ENCODE data around the gene NUP214.
A peak's percentile ranks its signal among the peaks of the same experiment; 100 is the strongest.
"Not testable (repeated sequence)": the region's sequence is repeated elsewhere in the genome, so short reads cannot be mapped to it uniquely, and the experiment has no call there.

NUP214 gene

DNA sequence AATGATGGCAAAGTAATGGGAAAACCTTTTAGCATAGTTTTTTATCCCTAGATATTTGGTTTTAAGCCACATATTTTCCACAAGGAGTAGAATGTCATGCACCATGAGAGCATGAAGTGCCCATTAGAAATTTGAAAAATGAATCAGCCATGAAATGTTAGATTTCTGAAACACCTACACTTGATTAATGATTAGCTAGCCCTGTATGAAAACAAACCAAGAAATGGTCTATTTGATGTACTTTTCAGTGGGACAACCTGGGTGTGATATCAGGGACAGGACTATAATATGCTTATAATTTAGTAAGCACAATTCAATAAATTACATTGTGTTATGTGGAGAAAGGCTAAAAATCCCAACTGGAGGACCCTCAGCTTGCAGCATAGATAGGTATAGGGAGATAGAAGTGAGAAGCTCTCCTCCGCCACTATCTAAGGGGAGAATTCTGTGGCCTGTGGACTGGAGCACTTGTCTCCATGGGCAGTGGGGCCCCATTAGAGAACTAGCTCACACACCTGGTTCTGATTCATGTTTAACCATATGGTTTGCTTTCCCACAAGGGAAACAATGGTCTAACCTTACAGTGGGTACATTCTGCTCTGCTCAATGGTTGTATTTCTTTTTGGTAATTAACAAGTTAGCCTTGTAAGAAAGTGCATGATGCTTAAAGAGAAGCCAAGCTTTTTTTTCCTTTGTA, 35.2 kb downstream of the NUP214 start:
- no peak for DNase-seq (ENCODE audit: low read depth in 2 of 2)

DNA sequence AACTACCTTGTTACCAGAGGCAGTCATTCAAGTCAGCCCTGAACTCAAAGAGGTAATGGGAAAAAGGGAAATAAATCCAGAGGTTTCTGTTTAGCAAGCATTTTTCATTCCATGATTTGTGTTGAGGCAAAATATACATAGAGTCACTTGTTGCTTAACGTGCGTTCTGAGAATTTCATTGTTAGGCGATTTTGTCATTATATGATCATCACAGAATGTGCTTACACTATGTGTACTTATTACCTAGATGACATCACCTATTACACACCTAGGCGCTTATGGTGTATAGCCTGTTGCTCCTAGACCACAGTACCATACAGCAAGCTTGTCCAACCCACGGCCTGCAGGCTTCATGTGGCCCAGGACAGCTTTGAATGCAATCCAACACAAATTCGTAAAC, 36.2 kb downstream of the NUP214 start:
- DNase-seq (ENCODE audit: low read depth in 2 of 2): no peak

DNA sequence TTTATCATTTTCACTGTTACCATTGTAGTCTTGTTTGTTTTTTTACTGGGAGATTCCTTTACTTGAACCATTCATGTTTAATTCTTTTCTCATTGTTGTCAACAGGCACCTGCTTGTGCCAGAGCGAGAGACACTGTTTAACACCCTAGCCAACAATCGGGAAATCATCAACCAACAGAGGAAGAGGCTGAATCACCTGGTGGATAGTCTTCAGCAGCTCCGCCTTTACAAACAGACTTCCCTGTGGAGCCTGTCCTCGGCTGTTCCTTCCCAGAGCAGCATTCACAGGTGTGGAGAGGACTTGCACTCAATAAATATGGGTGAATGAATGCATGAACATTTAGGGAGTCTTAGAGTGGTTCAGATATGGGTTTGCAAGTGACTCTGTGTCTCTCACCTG, 37.5 kb downstream of the NUP214 start:
- DNase-seq (ENCODE audit: low read depth in 2 of 2): no peak

DNA sequence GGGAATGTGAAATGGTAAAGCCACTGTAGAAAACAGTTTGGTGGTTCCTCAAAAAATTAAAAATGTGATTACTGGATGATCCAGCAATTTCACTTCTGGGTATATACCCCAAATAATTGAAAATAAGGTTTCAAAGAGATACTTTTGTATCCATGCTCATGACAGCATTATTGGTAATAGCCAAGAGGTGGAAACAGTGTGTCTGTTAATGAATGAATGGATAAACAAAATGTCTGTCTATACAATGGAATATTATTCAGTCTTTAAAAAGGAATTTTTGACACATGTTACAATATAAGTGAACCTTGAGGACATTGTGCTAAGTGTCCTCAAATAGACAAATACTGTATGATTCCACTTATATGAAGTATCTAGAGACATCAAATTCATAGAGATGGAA, 40.1 kb downstream of the NUP214 start:
- DNase-seq (ENCODE audit: low read depth in 2 of 2): no peak

DNA sequence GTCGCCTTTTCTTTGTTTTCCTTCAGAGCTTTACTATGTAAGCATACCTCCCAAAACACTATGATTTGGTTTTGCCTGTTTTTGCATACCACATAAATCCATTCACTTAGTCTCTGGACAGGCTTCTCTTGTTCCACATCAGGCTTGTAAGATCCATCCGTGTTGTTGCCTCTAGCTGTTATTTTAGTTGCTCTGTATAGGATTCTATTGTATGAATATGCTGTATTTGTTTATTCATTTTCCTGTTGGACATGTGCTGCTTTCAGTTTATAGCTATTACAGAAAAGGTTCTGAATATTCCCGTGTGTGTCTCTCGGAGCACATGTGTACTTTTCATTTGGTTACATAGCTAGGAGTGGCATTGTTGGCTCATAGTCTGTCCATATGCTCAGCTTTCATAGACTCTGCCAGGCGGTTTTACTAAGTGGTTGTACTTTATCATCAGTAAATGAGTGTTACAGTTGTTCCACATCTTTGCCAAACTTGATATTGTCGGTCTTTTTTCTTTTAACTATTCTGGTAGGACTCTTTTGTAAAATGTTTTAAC, 41.8 kb downstream of the NUP214 start:
- no peak for DNase-seq (ENCODE audit: low read depth in 2 of 2)

DNA sequence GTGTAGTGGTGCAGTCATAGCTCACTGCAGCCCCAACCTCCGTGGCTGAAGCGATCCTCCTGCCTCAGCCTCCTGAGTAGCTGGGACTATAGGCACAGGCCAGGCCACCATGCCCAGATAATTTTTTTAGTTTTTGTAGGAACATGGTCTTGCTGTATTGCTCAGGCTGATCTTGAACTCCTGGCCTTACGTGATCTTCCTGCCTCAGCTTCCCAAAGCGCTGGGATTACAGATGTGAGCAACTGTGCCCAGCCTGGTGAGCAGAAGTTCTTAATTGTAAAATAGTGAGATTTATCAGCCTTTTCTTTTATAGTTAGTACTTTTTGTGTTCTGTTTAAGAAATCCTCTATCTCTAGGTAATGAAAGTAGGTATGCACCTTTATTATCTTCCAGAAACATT, 42.5 kb downstream of the NUP214 start:
- DNase-seq (ENCODE audit: low read depth in 2 of 2): no peak

DNA sequence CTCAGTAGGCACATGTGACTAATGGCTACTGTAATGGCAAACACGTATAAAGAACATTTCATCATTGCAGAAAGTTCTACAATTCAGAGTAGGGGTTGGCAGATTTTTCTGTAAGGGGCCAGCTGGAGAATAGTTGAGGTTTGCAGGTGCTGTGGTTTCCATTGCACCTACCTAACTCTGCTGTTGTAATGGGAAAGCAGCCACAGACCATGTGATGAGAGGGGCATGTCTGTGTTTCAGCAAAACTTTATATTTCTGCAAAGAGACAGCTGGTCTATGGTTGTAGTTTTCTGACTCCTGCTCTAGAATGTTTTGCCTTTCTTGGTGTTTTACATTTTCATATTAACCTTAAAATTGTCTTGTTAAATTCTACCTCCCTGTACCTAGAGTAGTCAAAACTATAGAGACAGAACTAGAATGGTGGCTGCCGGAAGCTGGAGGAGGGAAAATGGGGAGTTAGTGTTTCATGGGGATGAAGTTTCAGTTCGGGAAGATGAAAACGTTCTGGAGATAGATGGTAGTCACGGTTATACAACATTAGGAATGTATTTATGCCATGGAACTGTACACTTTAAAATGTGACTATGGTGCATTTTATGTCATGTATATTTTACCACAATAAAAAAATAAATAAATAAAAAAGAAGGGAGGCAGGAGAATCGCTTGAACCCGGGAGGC, 44.3 kb downstream of the NUP214 start:
- DNase-seq (ENCODE audit: low read depth in 2 of 2): no peak

DNA sequence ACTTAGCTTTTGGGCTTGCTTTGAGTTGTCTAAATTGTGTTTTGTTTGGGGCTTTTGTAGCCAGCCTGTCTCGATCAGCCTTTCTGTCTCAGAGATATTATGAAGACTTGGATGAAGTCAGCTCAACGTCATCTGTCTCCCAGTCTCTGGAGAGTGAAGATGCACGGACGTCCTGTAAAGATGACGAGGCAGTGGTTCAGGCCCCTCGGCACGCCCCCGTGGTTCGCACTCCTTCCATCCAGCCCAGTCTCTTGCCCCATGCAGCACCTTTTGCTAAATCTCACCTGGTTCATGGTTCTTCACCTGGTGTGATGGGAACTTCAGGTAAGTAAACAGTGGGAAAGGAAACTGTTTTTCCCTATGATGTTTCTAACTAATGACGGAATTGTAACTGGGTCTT, 48.6 kb downstream of the NUP214 start:
- no peak for DNase-seq (ENCODE audit: low read depth in 2 of 2)

DNA sequence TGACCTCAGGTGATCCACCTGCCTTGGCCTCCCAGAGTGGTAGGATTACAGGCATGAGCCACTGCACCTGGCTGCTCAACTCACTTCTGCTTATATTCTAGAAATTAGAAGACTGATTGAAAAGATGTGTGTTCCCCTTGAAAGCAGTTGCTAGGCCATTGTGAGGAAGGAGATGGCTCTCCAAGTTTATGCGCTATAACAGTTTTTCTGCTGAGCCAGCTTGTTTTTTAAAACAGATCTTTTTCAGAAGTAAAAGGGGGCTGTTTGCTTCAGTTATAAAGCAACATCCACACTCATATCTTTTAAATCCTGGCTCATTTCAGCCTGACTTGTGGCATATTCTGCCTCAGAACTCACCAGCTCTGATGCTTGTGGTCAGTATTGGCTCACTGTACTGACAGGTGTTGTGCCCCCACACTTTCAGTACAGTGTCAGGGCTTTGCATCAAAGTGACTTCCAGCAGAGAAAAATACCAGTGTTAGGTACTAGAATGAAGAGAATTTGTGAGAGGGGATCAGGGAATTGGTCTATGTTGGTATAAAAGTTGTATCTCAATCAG, 49.4 kb downstream of the NUP214 start:
- no peak for DNase-seq (ENCODE audit: low read depth in 2 of 2)

DNA sequence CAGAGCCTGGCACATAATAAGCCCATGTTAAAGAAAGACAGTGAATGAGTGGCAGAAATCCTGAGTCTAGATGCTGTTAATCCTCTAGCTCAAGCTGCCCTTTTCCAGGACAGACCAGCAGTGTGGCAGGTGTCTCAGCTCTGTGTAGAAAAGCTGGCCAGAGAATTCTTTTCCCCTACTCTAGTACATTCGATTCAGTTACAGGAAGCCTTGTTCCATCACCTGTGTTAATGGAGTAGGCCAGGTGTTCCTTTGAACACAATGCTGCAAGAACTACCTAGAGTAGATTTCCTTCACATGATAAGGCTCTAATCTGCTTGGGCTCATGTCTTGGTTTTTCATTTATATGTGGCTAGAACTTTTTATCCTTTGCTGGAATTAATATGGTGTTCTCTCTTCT, 52.5 kb downstream of the NUP214 start:
- no peak for DNase-seq (ENCODE audit: low read depth in 2 of 2)

DNA sequence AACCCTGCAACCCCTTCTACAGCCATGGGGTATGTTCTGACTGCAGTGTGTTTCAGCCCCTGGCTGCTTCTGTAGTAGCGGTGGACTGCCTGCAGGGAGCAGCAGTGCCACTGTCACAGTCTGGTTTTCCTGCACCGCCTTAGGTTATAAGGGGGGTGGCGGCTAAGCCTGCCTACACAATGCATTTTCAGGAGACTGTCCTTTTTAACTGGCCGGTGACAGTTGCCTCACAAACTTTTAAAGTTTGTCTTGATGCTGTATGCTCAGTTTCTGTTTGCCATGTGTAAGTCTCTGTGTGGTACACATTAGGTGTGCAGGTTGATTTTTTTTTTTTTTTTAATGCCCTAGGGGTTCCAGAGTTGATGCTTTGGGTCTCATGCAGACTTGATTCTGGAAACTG, 53.0 kb downstream of the NUP214 start:
- peak; percentile 29 to 30 for DNase-seq (ENCODE audit: low read depth in 2 of 2)

DNA sequence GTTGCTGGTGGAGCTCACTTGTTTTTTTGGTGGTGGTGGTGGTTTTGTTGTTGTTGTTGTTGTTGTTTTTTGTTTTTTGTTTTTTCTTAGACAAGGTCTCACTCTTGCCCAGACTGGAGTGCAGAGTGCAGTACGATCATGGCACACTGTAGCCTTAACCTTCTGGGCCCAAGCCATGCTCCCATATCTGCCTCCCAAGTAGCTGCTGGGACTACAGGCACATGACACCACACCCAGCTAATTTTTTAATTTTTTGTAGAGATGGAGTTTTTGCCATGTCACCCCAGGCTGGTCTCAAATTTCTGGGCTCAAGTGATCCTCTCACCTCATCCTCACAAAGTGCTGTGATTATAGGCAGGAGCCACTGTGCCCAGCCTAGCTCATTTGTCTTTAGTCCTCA, 53.5 kb downstream of the NUP214 start:
- no peak for DNase-seq (ENCODE audit: low read depth in 2 of 2)

DNA sequence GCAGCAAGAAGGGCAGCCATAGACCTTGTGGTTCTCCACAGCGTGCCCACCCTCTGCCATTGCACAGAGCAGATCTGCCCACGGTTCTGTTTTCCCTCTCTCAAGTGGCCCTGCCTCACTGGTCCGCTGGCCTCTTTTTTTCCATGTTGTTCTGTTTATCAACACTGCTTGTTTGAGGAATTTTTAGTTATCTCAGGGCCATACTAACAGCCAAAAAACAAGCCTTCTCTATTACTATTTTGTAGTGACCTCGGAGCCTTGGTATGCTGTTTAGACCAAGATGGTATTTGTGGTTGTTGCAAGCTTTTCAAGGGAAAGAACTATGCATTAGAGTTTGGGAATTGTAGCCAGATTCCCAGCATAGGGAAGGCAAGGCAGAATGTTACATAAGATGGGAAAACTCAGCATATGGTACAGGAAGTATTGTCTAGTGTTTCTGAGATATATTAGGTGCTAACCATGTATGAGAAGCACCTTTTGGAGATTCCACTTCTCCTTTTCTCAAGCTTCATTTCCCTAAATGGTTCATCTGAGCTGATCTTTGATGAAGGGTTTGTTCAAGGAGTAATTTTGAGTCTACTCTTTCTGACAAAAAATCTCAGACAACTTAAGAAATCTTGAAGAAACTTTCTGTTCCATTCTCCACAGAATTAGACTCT, 54.3 kb downstream of the NUP214 start:
- peak; percentile 91 to 92 for DNase-seq (ENCODE audit: low read depth in 2 of 2)

DNA sequence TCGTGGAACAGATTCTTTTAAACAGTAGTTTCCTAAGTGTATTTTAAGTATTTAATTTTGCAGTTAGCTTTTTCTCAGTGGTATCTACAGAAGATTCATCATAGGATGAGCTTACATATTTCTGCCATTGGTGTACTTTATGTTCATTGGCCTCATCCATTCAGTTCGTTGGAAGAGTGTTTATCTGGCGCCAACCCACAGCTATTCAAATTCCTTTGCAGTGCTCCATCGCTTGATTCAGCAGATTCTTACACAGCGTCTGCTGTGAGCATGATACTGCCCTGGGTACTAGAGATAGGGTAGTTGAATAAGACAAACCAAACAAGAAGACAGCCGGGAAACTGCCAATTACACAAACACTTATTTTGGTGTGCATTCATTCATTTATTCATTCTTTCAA, 55.1 kb downstream of the NUP214 start:
- peak; percentile 85 to 87 for DNase-seq (ENCODE audit: low read depth in 2 of 2)

DNA sequence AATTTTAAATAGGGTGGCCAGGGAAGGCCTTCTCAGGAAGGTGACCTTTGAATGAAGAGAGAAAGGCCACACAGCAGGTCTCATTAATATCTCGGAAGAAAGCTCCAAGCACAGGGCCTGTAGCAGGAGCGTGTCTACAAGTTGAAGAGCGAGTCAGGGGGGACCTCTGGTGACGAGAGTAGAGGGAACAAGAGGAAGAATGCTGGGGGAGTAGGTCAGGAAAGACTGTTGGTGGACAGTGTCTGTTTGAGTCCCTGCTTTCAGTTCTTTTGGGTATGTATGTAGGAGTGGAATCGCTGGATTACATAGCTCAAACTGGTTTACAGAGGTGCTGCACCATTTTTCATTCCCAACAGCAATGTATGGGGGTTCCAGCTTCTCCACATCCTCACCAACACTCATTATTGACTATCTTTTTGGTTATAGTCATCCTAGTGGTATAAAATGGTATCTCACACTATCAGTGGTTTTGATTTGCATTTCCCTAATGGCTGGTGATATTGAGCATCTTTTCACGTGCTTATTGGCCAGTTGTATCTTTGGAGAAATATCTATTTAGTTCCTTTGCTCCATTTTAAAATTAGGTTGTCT, 55.8 kb downstream of the NUP214 start:
- no peak for DNase-seq (ENCODE audit: low read depth in 2 of 2)

DNA sequence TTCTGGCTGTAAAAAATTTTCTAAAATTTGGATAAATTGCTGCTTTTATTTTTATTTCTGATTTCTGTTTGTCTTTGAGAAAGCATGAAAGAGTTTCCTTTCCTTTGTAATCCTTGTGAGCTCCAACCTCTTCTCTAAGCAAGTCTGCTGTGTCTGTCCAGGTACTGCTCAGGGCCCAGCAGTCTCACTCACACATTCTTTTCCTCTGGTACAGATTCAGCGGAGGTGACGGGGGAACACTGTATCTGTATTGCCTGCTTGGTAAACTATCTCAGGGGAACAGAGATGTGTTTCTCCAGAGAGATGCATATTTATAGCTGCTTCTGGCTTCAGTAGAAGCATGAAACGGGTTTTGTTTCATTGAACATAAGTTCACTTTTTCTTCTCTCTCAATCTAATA, 60.5 kb downstream of the NUP214 start:
- no peak for DNase-seq (ENCODE audit: low read depth in 2 of 2)

DNA sequence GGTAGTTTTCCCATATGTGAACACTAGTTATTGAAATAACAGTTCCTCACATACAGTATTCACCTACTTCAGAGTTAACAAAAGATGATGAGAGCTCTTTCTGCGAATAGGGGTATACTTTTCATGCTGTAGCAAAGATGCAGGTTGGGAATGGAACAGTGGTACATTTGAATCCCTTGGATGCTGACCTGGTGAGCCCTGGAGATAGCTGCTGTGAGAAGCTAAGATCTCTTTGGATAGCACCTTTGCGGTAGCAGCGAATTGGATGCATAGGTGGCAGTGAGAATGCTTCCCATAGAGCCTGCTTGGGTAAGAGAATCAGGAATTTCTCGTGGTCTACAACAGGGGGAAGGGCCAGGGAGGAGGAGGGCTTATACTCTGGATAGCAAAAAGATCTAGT, 61.2 kb downstream of the NUP214 start:
- DNase-seq (ENCODE audit: low read depth in 2 of 2): no peak

DNA sequence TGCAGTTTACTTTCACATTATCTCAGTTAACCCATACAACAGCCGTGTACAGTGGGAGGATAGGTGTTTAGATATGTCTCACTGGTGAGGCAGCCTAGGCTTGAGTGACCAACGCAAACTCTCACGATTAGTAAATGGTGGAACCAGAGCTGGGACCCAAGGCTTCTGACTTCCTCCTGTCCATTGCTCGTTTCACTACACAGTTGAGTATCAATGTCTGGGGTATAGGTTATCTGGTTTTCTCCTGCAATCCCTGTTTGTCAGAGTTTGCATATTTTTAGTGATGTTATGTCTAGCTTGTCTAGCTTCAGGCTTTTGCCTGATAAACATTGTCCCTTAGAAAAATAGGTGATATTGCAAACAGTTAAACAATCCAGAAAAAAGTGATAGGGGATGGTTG, 62.6 kb downstream of the NUP214 start:
- DNase-seq (ENCODE audit: low read depth in 2 of 2): no peak

DNA sequence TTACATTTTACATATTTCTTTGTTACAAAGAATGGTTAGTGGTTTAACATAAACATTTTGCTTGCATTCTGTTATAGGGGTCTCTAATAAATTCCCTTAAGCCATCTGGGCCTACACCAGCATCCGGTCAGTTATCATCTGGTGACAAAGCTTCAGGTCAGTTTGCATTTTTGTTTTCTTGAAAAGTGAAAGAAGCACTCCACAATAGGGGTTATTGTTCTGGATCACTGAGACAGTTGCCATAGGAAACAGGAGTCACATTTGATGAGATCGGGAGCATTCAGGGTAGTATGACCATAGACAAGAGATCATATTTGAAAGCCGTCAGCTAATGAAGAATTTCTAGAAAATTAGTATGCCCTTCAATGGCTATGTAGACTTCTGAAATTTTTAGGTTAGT, 63.6 kb downstream of the NUP214 start:
- no peak for DNase-seq (ENCODE audit: low read depth in 2 of 2)

DNA sequence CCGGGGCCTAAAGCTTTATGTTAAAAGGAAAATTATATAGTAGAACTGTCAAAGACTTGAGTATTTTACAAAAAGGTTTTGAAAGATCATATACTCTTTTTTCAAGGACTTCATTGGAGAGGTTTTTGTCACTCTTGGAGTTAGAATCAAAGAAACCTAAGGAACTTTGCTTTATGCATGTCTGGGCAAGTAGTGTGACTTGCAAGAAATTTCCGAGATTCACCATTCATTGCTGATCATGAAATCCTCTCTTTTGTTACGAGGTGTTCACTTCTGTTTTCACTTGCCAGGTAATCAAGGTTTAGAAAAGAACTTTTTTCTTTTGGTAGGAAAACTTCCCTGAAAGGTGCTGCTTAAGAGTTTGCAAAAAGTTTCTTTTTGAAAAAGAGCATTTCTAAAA, 64.8 kb downstream of the NUP214 start:
- DNase-seq (ENCODE audit: low read depth in 2 of 2): no peak

DNA sequence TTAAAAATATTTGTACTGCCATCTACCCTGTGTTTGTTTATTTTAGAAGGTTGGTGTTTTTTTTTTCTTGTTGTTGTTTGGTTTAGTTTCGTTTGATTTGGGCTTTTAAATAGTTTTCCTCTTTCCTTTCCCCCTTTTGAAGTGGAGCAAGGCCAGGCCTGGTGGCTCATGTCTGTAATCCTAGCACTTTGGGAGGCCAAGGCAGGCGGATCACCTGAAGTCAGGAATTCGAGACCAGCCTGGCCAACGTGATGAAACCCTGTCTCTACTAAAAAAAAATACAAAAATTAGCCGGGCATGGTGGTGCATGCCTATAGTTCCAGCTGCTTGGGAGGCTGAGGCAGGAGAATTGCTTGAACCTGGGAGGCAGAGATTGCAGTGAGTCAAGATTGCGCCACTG, 65.6 kb downstream of the NUP214 start:
- not testable (repeated sequence) for DNase-seq (ENCODE audit: low read depth in 2 of 2)

DNA sequence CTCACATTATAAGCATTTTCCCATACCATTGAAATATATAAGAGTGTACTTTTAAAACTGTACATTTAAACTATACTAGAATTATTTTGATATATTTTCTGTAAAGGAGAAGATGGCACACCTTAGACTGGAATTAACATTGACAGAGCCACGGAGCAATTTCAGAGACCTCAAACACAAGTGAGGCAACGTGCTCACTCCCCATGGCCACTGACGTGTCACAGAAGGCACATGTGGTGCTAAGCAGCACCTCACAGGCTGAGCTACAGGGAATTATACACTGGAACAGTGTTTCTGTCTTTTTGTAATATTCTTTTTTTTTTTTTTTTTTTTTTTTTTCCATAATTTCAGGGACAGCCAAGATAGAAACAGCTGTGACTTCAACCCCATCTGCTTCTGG, 66.5 kb downstream of the NUP214 start:
- DNase-seq (ENCODE audit: low read depth in 2 of 2): no peak
